Measurements from ENCODE around the gene CACNA1G.

CACNA1G gene

DNA sequence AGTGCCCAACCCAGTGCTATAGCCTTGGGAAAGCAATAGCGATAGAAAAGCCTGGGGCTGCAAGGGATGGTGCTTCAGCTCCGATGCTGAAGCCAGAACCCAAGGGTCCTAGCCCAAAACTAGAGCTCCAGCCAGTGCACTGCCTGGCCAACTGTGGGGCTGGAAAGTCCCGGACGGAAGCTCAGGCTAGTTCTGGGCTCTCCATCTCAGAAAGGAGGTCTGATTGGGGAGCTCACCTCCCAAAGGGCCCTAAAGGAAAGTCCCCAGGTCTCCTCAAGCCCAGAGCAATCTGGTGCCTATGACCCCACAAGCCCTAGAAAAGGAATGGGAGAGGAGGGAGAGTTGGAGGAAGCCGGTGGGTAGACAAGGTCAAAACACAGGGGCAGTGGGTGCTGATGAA is 72.1 kb downstream of the CACNA1G start:
- DNase-seq (ENCODE audit: low spot score): no peak

DNA sequence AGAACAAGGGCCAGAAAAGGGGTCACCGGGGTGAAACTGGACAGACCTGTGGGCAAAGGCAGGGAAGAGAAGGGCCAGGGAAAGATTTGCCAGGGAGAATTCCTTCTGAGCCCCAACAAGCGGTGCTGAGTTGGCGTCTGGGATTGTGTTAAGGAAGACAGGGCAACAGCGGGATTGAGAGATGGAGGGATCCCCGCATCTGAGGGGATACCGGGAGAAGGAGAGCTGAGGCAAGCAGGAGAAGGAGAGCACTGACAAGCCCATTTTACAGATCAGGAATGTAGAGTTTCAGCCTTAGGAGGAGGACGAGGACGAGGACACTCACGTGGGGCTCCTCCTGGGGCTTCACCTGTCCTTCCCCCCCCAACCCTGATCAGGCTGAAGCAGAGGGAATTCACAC is 73.2 kb downstream of the CACNA1G start:
- no peak for DNase-seq (ENCODE audit: low spot score)

DNA sequence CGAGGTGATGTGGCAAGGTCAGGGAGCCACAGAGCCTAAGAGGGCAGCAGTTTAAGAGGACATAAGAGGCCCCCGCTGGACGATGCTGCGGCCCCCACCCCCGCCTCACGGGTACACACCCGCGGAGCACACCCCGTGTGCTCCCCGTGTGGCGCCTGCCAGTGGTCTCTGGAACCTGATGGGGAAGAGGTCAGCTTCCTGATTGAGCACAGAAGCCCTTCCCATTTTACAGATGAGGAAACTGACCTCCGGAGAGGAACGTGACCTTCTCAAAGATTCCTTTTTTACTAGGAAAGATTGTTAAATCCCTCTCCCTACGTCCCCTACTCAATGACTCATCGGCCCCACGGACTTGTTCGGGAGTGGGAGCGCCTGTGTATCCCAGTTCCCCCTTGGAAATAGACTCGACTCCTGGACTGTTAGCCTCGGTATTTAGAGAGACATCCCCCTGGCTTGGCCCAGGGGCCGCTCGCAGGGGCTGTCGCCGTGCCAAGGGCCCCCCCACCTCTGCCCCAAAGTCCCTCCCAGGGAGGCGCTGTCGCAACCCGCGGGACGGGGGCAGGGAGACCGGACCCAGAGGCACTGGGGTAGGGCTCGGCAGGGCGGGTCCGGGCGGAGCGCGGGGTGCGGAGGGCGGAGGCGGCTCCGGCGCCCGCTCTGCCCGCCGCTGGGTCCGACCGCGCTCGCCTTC is 73.9 kb downstream of the CACNA1G start, which contains the start of gene ABCC3:
ABCC3 (plus strand) TSS at position 658 of the 691 bp plus-strand sequence. CDS start 56 bp downstream, outside the sequence.
- no peak for DNase-seq (ENCODE audit: low spot score)

DNA sequence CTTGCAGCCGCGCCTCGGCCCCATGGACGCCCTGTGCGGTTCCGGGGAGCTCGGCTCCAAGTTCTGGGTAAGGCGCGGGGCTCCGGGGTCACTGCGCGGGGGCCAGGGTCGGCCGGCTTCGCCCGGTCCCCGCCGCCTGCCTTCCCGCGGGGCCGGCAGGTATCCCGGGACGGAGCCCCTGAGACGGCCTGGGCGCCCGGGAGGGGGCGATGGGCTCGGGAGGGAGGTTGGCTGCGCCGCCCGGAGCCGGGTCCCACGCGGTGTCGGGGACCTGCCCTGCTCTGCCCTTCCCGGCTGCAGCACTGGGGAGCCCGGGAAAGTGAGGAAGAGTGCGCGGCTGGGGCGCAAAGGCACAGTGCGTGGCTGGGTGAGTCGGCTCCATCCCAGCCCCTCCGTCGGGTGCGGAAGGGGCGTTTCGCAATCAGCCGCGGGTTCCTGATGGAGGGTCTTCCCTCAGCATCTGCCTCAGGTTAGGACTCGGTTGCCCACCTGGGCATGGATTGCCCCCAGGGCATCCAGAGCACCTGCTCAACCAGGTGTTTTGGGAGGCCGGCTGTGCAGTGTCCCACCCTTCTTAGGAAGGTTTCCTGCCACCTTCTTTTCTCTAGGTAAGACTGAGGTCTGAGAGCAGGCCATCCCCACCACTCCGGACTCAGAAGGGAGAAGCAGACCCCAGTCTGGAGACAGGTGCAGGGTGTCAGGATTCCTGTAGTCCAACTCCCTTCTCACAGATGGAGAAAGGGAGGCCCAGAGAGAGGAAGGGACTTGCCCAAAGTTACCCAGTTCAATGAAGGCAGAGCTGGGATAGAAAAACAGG is 74.6 kb downstream of the CACNA1G start:
- no peak for DNase-seq (ENCODE audit: low spot score)

DNA sequence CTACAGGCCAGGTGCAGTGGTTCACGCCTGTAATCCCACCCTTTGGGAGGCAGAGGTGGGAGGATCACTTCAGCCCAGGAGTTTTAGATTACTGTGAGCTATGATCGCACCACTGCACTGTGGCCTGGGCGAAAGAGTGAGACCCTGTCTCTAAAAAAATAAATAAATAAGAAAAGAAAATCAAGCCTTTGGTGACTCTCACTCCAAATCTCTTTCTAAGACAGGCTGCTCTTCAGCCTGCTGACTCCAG is 75.1 kb downstream of the CACNA1G start:
- DNase-seq (ENCODE audit: low spot score): no peak

DNA sequence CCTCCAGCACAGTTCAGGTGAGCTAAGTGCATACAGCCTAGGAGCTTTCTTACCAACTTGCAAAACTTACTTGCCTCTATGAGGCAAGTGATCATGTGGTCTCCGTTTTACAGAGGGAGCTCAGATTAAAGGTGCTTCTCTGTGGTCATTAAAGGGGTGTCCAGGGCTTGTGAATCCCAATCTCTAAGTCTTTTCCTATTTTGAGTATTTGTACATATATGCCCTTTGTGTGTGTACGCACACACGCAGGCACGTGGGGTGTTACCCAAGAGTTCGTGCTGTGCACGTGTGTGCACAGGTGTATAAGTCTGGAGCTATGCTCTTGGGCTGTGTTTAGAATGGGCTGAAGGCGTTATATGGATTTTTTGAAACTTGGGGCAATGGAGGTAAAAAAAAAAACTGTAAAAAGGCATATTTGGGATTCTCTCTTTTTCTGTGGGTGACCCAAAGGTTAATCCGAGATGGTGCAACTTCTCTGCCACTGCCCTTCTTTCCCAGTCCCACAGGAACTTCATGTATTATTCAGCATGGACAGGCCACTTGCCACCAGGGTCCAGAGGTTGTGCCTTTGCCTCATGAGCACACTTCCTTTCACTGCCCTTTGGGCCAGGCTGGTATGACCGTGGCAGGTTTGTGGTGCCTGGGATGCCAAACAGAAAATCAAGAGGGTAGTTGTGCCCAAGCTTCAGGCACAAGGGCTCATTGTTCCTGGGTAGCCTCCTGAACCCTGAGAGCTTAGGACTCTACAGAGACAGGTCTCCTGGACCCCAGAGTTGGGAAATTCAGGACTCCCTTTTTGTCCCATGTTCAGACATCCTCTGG is 75.7 kb downstream of the CACNA1G start:
- DNase-seq (ENCODE audit: low spot score): no peak

DNA sequence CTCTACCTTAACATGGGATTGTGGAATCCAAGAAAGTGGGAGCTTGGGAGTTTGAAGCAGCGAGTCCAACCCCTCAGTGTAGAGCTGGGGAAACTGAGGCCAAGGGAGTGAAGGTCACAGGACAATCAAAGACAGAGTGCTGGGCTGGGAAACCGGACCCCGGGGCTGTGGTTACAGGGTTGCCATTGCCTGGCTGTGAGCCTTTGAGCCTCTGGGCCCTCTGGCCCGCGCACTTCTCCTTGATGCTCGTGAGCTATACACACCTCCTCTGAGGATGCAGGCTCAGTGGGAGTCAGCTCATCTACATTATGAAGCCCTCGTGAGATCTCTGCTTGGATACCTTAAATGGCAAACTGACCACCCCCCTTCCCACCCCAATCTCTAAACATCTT is 76.3 kb downstream of the CACNA1G start:
- no peak for DNase-seq (ENCODE audit: low spot score)

DNA sequence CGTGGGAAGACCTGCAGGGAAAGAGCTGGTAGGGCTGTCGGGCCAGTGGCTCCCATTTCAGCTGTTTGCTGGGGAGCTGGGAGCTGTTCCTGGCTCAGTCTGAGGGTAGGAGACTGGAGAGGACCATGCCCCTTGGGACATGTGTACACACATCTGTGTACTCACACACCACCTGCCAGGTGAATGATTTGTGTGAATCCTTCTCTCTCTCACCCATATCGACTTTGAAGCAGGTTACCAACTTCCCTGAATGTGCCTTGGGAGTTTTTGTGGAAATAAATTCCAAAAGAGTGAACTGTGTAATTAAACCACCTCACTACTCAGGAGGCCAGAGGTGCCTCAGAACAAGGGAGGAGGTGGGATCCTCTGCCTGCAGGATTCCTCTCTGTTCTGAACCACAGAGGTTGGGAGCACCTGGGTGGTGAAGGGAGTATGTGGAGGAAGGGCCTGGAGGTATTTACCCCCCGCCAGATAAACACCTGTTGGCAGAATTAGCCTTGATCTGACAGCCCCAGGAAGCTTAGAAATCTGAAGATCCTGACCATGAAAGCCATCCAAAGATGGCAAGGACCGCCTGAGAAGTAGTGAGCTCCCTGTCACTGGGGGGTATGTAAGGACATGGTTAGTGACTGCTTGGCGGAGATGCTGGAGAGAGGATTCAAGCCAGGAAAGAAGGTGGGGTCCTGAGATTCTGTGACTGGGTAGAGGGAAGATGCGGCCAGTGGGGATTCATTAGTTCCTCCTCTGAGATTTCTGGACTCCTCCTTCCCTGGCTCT is 77.5 kb downstream of the CACNA1G start:
- DNase-seq (ENCODE audit: low spot score): no peak

DNA sequence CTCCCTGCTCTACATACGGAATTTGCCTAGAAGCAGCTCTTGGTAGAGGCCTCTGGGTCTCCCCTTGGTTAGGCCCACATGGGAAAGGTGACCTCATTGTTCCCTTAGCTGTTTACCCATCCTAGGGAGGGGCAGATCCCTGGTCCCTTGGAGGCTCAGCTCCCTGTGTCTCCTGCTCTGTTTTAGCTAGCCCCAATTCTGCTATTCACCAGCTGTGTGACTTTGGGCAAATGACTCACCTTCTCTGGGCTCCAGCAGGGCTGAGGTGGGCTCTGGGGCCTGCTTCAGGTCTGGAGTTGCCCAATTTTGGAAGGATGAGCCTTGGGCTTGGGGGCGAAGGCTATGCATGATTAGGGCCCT is 78.1 kb downstream of the CACNA1G start:
- no peak for DNase-seq (ENCODE audit: low spot score)

DNA sequence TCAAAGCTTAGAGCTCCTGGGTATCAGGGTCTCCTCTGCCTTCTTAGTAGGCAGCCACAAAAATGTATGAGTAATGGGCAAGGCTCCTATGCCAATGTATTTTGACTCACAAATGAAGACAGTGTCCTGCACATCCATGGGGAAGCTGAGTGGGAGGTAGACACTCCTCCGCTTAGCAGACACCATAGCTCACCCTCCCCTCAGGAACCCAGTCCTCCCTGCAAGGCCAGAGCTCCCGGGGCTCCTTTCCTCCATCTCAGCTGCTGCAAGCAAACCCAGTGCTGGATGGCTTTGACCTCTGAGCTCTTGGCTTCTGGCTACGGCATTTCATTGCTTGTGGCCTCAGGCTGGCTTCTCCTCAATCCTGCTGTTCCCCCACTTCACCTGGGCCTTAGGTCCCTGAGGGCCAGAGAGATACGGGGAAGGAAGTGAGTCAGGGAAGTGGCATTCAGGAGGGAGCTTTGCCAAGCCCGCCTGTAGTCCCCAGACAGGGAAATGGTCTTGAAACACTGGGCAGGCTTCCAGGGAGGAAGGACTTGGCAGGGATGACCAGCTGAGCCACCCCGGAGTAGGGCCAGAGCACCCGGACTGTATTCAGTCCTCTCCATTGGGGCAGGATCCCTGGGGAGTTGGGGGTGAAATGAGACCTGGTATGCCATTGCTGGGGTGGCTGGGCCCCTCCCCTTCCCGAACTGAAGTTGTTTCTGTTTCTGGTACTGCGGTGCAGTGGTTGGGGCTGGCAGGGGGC is 78.6 kb downstream of the CACNA1G start:
- peak; percentile 57 for DNase-seq (ENCODE audit: low spot score)

DNA sequence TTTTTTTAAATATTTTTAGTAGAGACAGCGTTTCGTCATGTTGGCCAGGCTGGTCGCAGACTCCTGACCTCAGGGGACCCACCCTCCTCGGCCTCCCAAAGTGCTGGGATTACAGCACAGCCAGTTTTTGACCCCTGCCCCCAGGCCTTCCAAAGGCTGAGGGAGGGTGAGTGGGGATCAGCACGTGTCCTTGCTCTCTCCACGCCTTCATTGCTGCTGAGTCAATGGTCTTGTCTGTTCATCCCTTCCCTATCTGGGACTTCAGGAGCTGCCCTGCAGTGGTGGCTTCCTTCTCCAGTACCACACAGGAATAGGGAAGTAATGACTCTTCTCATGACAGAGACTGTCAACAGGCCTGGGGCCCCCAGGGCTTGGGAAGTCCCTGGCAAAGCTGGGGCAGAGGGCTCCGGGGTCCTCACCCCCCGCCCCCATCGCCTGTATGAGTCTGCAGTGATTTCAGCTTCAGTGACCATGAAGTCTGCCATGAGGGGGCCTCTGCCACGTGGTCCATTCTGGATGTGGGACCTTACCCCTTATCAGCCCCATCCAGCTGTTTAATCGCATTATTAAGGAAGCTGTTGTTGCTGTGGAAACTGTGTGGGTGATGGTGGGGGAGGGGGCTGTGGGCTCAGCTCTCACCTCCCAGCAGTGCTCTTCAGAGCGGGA is 80.3 kb downstream of the CACNA1G start:
- DNase-seq (ENCODE audit: low spot score): no peak

DNA sequence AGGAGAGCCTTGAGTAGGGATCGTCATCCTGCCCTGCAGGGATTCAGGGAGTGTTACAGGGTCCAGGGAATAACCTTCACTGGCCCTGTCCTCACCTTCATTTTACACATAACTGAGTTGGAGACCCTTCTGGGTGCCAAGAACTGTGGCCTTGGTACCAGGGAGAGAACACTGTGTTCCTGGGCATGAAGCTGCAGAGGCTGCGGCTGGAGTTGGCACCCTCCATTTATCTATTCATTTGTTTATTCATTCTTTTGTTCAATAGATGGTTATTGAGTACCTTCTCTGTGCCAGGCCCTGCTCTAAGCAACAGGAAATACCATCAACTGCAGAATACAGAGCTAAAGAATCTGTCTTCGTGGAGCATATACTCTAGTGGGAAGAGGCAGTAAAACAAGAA is 80.8 kb downstream of the CACNA1G start:
- no peak for DNase-seq (ENCODE audit: low spot score)

DNA sequence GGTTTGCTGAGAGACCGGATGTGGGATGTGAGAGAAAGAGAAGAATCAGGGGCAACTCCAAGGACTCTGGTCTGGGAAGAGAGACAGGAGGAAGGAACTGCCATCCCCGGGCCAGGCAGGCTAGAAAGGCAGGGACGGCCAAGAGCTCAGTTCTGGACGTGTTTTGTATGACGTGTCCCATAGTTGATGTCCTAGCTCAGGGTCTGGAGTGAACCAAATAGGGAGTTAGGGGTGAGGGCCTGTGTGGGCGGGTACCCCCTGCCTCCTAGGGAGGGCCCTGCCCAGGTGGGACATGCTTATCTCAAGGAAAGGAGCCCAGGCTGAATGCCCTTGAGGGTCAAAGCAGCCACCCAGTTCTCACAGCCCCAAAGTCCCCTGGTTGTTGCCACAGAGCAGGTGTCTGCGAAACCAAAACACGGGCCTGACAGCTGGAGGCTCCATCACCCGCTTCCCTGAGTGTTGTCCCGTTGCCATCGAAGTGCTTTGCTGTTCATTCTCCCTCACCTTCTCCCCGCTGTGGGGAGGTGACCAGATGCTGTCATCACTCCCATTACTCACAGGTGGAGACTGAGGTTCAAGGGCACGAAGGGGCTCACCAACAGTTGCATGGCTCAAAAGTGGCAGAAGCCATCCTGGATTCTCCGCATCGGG is 81.7 kb downstream of the CACNA1G start:
- no peak for DNase-seq (ENCODE audit: low spot score)

DNA sequence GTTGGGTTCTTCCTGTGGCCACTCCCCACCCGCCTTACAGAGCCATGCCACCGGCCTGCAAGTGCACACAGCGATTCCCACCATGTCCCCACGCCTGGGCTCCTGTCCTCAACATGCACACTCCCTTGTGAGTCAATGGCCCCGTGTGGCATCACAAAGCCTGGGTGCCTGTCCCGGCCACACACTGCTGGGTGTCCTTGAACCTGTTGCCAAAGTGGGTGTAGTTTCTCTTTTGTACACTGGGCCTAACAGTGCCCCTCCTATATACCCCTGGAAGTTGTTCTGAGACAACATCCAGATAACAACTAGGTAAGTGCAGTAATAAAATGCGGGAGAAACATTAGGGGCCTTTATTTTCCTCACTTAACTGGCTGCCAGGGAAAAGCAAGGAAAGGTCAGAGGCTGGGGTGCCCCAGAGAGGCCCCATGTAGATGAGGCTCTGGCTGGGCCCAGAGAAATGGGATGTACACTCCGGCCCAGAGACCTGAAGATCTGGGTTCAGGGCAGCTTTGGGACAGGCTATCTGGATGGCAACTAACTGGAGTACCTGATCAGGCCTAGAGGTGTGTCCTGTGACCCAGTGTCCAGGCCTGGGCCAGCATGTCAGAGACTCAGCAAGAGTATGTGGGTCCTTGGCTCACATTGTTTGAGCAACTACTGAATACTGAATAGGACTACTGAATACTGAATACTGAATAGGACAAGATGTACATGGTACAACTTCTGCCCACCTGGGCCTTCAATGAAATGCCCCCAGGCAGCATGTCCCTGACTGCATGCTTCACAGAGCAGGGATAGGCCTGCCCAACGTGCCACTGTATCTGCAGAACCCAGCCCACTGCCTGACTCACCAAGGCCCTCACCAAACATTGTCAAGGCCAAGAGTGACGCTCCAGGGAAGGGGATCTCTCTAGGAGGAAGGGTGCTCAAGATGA is 82.5 kb downstream of the CACNA1G start:
- DNase-seq (ENCODE audit: low spot score): no peak

DNA sequence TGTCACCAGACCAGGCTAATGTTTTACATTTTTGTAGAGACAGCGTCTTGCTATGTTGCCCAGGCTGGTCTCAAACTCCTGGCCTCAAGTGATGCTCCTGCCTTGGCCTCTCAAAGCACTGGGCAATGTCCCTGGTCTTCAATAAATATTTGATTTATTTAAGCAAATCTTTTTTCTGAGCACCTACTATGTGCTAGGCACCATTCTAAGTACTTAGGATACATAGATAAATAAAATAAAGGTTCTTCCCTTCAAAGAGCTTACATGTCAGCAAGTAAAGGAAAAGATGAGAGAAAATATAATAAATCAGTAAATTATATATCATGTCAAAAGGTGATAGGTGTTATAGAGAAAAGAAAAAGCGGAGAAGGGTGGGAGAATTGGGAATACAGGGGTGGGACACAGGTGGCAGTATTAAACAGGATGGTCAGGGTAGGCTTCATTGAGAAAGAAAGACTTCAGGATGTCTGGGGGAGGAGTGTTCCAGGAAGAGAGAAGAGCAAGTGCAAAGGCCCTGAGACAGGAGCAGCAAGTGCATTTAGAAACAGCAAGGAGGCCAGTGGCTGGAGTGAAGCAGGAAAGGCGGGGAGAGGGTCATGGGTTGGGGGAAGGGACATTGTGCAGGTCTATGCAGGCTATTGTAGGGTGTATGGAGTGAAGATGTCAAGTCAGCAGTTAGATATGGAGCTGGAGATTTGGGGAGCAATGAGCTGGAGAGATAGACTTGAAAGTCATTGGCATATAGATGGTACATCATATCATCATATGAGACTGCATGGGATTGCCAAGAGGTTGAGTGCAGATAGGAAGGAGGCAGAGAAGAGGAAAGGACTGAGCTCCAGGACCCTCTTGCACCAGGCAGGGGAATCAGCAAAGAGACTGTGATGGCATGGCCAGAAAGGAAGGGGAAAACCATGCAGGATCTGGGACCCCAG is 85.5 kb downstream of the CACNA1G start:
- DNase-seq (ENCODE audit: low spot score): no peak

DNA sequence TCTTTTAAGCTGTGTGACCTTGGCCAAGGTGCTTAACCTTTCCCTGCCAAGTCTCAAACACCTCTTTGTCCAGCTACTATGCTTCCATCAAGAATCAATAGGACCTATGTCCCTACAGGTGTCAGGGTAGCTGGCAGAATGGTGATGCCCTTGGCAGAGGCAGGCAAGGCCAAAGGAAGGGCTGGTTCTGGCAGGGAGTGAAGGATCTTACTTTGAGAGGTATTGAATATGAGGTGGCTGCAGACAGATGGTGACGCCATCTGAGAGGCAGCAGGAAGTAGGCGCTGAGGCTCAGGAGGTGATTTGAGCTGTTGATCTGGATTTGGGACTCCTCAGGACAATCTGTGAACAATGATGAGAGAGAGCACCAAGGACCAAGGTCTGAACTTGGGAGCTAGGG is 86.7 kb downstream of the CACNA1G start:
- no peak for DNase-seq (ENCODE audit: low spot score)

DNA sequence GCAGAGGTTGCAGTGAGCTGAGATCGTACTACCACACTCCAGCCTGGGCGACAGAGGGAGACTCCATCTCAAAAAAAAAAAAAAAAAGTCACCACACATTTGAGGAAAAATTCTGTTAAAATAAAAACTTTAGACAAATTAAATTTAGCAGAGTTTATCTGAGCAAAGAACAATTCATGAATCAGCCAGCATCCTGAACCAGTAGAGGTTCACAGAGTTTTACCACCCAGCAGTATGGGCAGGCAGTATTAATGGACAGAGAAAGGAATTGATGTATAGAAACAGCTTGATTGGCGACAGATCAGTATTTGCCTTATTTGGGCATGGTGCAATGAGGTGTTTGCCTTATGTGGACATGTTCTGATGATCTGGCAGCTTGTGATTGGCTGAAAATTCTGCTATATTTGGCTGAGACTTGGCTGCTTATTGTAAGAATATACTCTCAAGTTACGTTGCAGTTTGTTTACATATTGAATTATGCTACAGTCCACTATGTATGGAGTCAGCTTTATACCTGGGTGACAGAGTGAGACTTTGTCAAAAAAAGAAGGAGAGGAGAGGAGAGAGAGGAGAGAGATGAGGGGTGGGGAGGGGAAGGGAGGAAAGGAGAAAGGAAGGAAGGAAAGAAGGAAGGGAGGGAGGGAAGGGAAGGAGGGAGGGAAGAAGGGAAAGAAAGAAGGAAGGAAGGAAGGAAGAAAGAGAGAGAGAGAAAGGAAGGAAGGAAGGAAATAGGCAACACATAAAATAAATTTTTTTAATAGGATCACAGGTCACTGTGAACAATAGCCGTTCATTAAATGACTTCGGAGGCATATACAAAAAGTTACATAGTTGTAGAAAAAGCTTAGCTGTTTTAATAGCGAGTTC is 88.8 kb downstream of the CACNA1G start:
- no peak for DNase-seq (ENCODE audit: low spot score)

Data from putamen (tissue), 1 donor.